GM12891 (cell line): Measurements from ENCODE around the gene DCLRE1C.

ENCODE experiments used
- POLR2AphosphoS5 ChIP-seq: IDR thresholded peaks from 2 replicates; pipeline ENCODE4 v1.6.1; 2011; ENCODE audit warnings: low read depth, low read length, control low read depth
- POU2F2 ChIP-seq: IDR thresholded peaks from 2 replicates; pipeline ENCODE4 v1.6.1; 2011; ENCODE audit warnings: low read depth, mild to moderate bottlenecking, control low read depth, low read length, moderate library complexity

DNA sequence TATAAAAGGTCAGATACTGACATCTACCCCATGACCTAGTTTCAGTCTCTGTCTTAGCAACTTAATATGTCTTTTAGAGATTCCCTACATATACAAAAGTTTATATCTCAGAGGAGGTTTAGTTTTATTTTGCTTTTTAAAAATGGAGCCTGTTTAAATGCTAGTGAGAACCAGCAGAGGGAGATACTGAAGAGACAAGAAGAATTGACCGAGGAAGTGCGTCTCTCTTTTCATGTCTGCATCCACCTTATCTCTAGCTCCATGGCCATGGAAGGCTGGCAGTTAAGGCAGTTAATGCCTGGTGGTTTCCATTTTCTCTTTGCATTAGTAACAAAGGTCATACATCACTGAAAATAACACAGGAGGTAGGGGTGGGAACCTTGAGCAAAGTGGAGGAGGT lies 64.6 kb downstream of the DCLRE1C start:
- TF ChIP-seq POLR2AphosphoS5 (no peak), POU2F2 (no peak)
